OCI-LY1 (cell line): ENCODE measurements around the gene SLC15A1.

Experiments
- H2AFZ ChIP-seq: fragments of 200-600 bp; sonication (generic), shearing (Covaris generic); 2 replicates; pipeline ENCODE4 v1.6.0; 2014; ENCODE audit warnings: antibody characterized with exemption, mild to moderate bottlenecking, low read length
- H3F3A ChIP-seq: fragments of 200-600 bp; sonication (generic), shearing (Covaris generic); 2 replicates; pipeline ENCODE4 v1.6.0; 2014; ENCODE audit warnings: mild to moderate bottlenecking, antibody characterized with exemption, low read length, moderate library complexity; ENCODE audit not compliant: insufficient read depth
- H3K27ac ChIP-seq: fragments of 200-600 bp; sonication (generic); 2 replicates; pipeline ENCODE4 v1.5.1; 2014; ENCODE audit warnings: low read length, mixed run types, mild to moderate bottlenecking, low read depth; ENCODE audit not compliant: poor library complexity, severe bottlenecking
- H3K27me3 ChIP-seq: fragments of 200-600 bp; sonication (generic); 2 replicates; pipeline ENCODE4 v1.6.0; 2014; ENCODE audit warnings: antibody characterized with exemption, mild to moderate bottlenecking, low read length, moderate library complexity; ENCODE audit not compliant: insufficient read depth
- H3K36me3 ChIP-seq: fragments of 200-600 bp; sonication (generic); 2 replicates; pipeline ENCODE4 v1.6.1; 2014; ENCODE audit warnings: mild to moderate bottlenecking, antibody characterized with exemption, low read length, moderate library complexity, mixed read lengths; ENCODE audit not compliant: insufficient read depth
- H3K4me1 ChIP-seq: fragments of 200-600 bp; sonication (generic); 2 replicates; pipeline ENCODE4 v1.5.1; 2014; ENCODE audit warnings: mild to moderate bottlenecking, low read length, moderate library complexity; ENCODE audit not compliant: insufficient read depth, severe bottlenecking
- H3K4me2 ChIP-seq: fragments of 200-600 bp; sonication (generic), shearing (Covaris generic); 2 replicates; pipeline ENCODE4 v1.6.1; 2014; ENCODE audit warnings: low read length
- H3K4me3 ChIP-seq: fragments of 200-600 bp; sonication (generic); 2 replicates; pipeline ENCODE4 v1.5.1; 2014; ENCODE audit warnings: low read length, low read depth, mild to moderate bottlenecking, mixed read lengths; ENCODE audit not compliant: poor library complexity, severe bottlenecking
- H3K79me2 ChIP-seq: fragments of 200-600 bp; shearing (Covaris generic); 2 replicates; pipeline ENCODE4 v1.6.1; 2016; ENCODE audit warnings: mixed run types, low read length, mixed read lengths; ENCODE audit not compliant: insufficient read depth
- H3K9ac ChIP-seq: fragments of 200-600 bp; sonication (generic), shearing (Covaris generic); 2 replicates; pipeline ENCODE4 v1.6.1; 2014; ENCODE audit warnings: mild to moderate bottlenecking, low read length, mixed read lengths
- H3K9me2 ChIP-seq: fragments of 200-600 bp; sonication (generic), shearing (Covaris generic); 2 replicates; pipeline ENCODE4 v1.6.1; 2014; ENCODE audit warnings: low read depth, mild to moderate bottlenecking, low read length, mixed read lengths
- H3K9me3 ChIP-seq: fragments of 200-600 bp; shearing (Covaris generic); 2 replicates; pipeline ENCODE4 v1.6.1; 2014; ENCODE audit warnings: low read length, mixed read lengths
- H4K20me1 ChIP-seq: fragments of 200-600 bp; sonication (generic), shearing (Covaris generic); 2 replicates; pipeline ENCODE4 v1.6.0; 2016; ENCODE audit warnings: mild to moderate bottlenecking, low read length; ENCODE audit not compliant: insufficient read depth
- CTCF ChIP-seq: fragments of 200-600 bp; sonication (generic), shearing (Covaris generic); IDR thresholded peaks from 2 replicates; pipeline ENCODE4 v1.5.1; 2017; ENCODE audit warnings: mild to moderate bottlenecking, antibody characterized with exemption, low read length, moderate library complexity, mixed read lengths
- EZH2 ChIP-seq: fragments of 200-600 bp; sonication (generic), shearing (Covaris generic); IDR thresholded peaks from 2 replicates; pipeline ENCODE4 v1.8.0; 2017; ENCODE audit warnings: borderline replicate concordance, mixed run types, mild to moderate bottlenecking, antibody characterized with exemption, low read length, moderate library complexity, mixed read lengths

SLC15A1 gene

GRCh38 chr13:98798849-98799645, 46.6 kb upstream of the SLC15A1 start:
- no peaks in the 10 kb centered on the region for H3K9me2 ChIP-seq
- no peaks in the 10 kb centered on the region for H3K27me3 ChIP-seq
- no peak overlapping the region for H3K4me2 ChIP-seq
- no peaks in the 10 kb centered on the region for H3K9me3 ChIP-seq
- no peak overlapping the region for H3K4me3 ChIP-seq
- no peaks in the 10 kb centered on the region for H3K36me3 ChIP-seq
- no peaks in the 10 kb centered on the region for H4K20me1 ChIP-seq
- H3F3A ChIP-seq, result no peaks in the 10 kb centered on the region
- no peaks in the 10 kb centered on the region for H3K79me2 ChIP-seq
- no peak overlapping the region for H2AFZ ChIP-seq
- H3K27ac ChIP-seq, result no peak overlapping the region
- no peaks in the 10 kb centered on the region for H3K4me1 ChIP-seq
- TF ChIP-seq CTCF (no peak), EZH2 (no peak)
- no peak overlapping the region for H3K9ac ChIP-seq

- H3K4me1 ChIP-seq, result no peaks in the 10 kb centered on the region
- H3K4me3 ChIP-seq, result no peak overlapping the region
- no peak overlapping the region for H3K4me2 ChIP-seq
- no peaks in the 10 kb centered on the region for H3K27me3 ChIP-seq
- no peaks in the 10 kb centered on the region for H3K9me2 ChIP-seq
- H3F3A ChIP-seq, result no peaks in the 10 kb centered on the region
- H3K36me3 ChIP-seq, result no peaks in the 10 kb centered on the region
- H4K20me1 ChIP-seq, result no peaks in the 10 kb centered on the region
- no peak for TF ChIP-seq CTCF
- no peaks in the 10 kb centered on the region for H3K79me2 ChIP-seq
- no peak overlapping the region for H3K9ac ChIP-seq
- no peak overlapping the region for H2AFZ ChIP-seq
- H3K9me3 ChIP-seq, result no peaks in the 10 kb centered on the region
- H3K27ac ChIP-seq, result no peak overlapping the region
Measured at GRCh38 chr13:98797456-98797855, 45.0 kb upstream of the SLC15A1 start.

DNA sequence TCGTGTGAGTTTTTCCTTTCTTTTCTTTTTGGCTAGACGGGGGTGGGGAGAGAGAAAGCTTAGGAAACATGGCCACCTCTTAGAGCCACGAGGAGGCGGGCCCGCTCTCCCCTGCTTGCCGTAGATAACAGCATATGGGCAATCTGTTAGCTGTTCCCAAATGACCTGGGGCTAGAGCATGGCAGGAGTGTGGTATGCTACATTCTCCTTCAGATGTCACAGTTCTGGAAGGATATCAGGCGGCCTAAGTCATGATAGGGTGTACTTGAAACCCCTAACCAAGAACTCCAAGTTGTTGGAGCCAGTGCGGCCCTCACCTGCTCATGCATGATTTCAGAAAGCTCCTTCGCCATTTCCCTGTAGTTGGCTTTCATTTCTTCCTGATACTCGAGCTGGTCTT, 44.3 kb upstream of the SLC15A1 start:
- H3K36me3 ChIP-seq, result no peaks in the 10 kb centered on the region
- no peak overlapping the region for H3K27ac ChIP-seq
- H3K9me3 ChIP-seq, result no peaks in the 10 kb centered on the region
- no peaks in the 10 kb centered on the region for H3K27me3 ChIP-seq
- TF ChIP-seq CTCF (no peak), EZH2 (no peak)
- no peak overlapping the region for H3K4me3 ChIP-seq
- H3K4me2 ChIP-seq, result no peak overlapping the region
- H4K20me1 ChIP-seq, result no peaks in the 10 kb centered on the region
- no peaks in the 10 kb centered on the region for H3K9me2 ChIP-seq
- no peaks in the 10 kb centered on the region for H3F3A ChIP-seq
- no peak overlapping the region for H3K9ac ChIP-seq
- H3K4me1 ChIP-seq, result no peaks in the 10 kb centered on the region
- H2AFZ ChIP-seq, result no peak overlapping the region
- no peaks in the 10 kb centered on the region for H3K79me2 ChIP-seq
